LNCaP clone FGC (cell line): ENCODE data around the gene PLCB1.

ENCODE experiments used
- DNase-seq: peaks from one replicate; pipeline ENCODE4 v3.0.0-alpha.2; 2011; ENCODE audit warnings: low read depth
- H3K4me3 ChIP-seq: 2 replicates; pipeline ENCODE4 v1.5.1; 2011; ENCODE audit warnings: mild to moderate bottlenecking, low read depth, low read length, control low read depth
- TF ChIP-seq, protein P1 (sequence below): IDR thresholded peaks from 2 replicates; pipeline ENCODE4 v1.5.1; 2012; ENCODE audit warnings: mild to moderate bottlenecking; ENCODE audit not compliant: control insufficient read depth, insufficient read depth; ENCODE audit errors: extremely low read depth

PLCB1 gene

DNA sequence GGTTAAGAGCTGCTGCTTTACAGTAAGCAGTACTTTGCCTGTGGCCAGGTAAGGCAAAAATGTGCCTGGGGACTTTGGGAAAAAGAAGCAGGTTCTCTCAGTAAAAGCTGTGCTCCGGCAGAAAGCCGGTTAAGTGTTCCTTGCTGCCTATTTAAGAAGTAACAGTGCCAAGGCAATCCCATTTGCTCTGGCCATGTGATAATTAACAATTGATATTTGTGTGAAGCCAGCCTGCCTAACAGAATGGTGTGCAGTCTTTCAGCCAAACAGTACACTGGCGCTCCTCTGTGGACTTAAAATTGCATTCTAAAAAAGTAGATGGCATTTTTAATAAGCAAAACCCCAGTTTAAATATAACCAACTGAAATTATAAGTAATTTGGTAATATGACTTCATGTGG is 430.3 kb downstream of the PLCB1 start:
- DNase-seq: no peak
- H3K4me3 ChIP-seq: no peak overlapping the region
- TF ChIP-seq, protein P1, sequence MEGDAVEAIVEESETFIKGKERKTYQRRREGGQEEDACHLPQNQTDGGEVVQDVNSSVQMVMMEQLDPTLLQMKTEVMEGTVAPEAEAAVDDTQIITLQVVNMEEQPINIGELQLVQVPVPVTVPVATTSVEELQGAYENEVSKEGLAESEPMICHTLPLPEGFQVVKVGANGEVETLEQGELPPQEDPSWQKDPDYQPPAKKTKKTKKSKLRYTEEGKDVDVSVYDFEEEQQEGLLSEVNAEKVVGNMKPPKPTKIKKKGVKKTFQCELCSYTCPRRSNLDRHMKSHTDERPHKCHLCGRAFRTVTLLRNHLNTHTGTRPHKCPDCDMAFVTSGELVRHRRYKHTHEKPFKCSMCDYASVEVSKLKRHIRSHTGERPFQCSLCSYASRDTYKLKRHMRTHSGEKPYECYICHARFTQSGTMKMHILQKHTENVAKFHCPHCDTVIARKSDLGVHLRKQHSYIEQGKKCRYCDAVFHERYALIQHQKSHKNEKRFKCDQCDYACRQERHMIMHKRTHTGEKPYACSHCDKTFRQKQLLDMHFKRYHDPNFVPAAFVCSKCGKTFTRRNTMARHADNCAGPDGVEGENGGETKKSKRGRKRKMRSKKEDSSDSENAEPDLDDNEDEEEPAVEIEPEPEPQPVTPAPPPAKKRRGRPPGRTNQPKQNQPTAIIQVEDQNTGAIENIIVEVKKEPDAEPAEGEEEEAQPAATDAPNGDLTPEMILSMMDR: no peak

DNA sequence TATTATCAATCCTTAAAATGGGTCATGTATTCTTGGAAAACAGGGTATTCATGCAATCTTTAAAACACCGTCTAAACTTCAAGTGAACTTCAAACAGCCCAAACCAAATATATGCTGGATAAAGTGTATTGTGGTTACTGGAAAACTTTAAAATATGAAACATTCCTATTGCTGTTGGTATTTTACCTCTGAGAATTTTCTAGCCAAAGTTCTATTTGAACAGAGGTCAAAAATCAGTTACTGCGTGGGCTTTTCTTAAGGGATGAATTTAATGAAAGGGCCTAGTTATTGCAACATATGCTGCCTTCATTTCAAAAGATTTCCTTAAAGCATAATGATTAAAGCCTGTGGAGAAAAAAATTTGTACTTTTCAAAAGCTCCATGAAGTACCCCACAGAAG is 436.0 kb downstream of the PLCB1 start:
- no peak overlapping the region for H3K4me3 ChIP-seq
- TF ChIP-seq, protein P1: no peak
- no peak for DNase-seq

DNA sequence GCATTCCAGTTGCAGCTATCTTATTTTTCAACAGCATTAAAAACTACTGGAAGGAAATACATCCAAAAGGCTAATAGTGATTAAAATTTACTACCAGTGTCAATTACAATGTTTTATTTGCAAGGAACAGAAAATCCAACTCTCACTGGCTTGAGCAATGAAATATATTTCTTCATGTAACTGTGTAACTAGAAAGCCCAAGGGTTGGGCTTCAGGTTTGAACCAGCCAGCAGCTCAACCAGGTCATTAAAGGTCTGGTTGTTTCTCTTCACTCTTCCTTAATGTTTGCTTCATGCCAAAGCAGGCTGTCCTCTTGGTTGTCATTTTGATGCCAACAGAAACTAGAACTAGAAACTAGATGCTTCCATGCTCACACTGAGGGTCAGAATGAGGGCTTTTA is 437.7 kb downstream of the PLCB1 start:
- TF ChIP-seq, protein P1: no peak
- DNase-seq: no peak
- no peak overlapping the region for H3K4me3 ChIP-seq

DNA sequence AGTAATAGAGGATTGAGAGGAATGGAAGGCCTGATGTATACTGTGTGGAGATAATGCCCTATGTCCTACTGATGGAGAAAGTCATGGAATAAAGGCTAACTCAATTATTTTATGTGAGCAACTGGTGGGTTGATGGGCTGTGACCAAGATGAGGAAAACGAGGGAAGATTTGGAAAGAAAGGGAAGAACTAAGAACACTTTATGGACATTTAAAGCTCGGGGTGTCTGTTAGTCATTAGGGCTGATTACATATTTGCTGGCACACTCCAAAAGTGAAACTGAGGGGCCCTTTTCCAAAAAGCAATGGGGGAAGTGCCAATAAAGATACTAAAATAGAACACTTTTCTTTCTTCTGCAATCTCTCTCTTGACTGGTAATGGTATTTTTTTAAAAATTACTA is 439.5 kb downstream of the PLCB1 start:
- H3K4me3 ChIP-seq: no peak overlapping the region
- TF ChIP-seq, protein P1: no peak
- no peak for DNase-seq

DNA sequence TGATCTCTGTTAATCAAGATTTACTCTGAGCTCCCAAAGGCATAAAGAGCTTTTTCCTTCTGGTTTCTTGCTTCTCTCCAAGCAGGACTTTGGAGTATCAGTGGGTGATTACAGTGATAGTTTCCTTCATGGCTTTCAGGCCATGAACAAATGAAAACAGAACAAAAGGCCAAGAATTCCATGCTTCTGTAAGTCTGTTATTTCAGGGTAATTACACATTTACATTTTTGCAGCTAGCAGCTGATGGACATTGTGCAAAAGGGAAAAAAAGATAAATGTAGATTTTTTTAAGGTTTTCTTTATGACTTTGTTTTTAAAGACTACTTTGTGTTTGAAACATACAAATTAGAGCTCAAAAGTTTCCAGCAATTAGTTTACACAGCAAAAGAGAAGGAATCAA is 441.6 kb downstream of the PLCB1 start:
- no peak for DNase-seq
- TF ChIP-seq, protein P1: no peak
- H3K4me3 ChIP-seq: no peak overlapping the region

DNA sequence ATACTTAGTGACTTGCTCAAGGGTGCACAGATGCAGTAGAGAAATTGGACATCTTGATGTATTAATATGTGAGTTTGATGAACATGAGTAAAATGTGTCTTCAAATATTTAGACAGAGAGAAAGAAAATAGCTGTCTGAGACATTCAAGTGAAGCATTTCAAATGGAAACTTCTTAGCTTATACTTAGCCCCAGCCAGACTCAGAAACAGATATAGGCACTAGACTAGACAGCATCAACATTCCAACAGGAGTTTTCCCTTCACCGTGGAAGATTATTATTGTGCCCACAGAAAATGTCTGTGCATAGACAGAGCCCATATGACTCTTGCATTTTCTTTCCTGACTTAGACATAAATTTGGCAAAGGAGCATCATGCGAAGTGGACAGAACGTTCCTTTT is 443.0 kb downstream of the PLCB1 start:
- DNase-seq: no peak
- no peak overlapping the region for H3K4me3 ChIP-seq
- TF ChIP-seq, protein P1: no peak

DNA sequence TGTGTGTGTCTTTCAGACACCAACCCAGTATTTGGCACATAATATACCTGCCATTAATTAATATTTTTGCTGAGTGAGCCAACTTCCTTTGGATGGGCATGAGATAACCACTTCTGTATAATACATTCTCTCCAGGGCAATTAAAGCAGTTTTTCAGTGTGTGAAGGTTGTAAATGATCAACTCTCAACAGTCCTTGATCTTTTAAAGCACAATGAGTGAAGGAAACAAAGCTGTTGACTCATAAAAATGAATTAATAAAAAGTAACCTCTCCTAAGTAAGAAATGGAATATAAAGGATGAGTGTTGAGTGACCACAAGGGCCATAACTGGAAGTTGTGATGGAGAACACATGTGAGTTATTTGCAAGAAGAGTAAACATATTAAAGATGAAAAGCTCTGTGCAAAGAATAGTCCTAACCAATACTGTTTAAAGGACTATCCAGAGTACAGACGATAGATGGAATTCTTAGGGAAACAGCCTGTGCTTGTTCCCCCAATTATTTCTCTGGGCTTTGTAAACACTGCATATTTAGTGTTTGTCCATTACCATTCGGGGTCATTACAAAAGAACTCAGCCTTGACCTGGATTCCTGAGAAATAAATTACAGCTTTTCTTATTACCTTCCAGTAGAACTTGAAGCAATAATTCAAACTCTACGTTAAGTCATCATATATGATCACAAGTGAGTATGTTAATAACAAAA is 446.2 kb downstream of the PLCB1 start:
- H3K4me3 ChIP-seq: no peak overlapping the region
- TF ChIP-seq, protein P1: no peak
- DNase-seq: no peak
